ENCODE results near the gene NAV3.

NAV3 gene

GRCh38 chr12:77847060-77847541 lies 16.4 kb downstream of the NAV3 start:
- DNase-seq (ENCODE audit: low spot score): no peak

GRCh38 chr12:77847680-77848431 lies 17.2 kb downstream of the NAV3 start:
- no peak for DNase-seq (ENCODE audit: low spot score)

- DNase-seq (ENCODE audit: low spot score): no peak
Measured at GRCh38 chr12:77850129-77850528, 19.4 kb downstream of the NAV3 start.

GRCh38 chr12:77850698-77851097 lies 20.0 kb downstream of the NAV3 start:
- no peak for DNase-seq (ENCODE audit: low spot score)

GRCh38 chr12:77855548-77855947 lies 24.9 kb downstream of the NAV3 start:
- no peak for DNase-seq (ENCODE audit: low spot score)

GRCh38 chr12:77861317-77861716 lies 30.6 kb downstream of the NAV3 start:
- no peak for DNase-seq (ENCODE audit: low spot score)

- DNase-seq (ENCODE audit: low spot score): no peak
Measured at GRCh38 chr12:77865178-77865577, 34.5 kb downstream of the NAV3 start.

- no peak for DNase-seq (ENCODE audit: low spot score)
Measured at GRCh38 chr12:77878901-77879300, 48.2 kb downstream of the NAV3 start.

- DNase-seq (ENCODE audit: low spot score): no peak
Measured at GRCh38 chr12:77882709-77883108, 52.0 kb downstream of the NAV3 start.

- no peak for DNase-seq (ENCODE audit: low spot score)
Measured at GRCh38 chr12:77888611-77889010, 57.9 kb downstream of the NAV3 start.

GRCh38 chr12:77891518-77892147 lies 60.9 kb downstream of the NAV3 start:
- no peak for DNase-seq (ENCODE audit: low spot score)

GRCh38 chr12:77893918-77894317 lies 63.2 kb downstream of the NAV3 start:
- no peak for DNase-seq (ENCODE audit: low spot score)

- no peak for DNase-seq (ENCODE audit: low spot score)
Measured at GRCh38 chr12:77894556-77894955, 63.9 kb downstream of the NAV3 start.

GRCh38 chr12:77895699-77896098 lies 65.0 kb downstream of the NAV3 start:
- DNase-seq (ENCODE audit: low spot score): no peak

- no peak for DNase-seq (ENCODE audit: low spot score)
Measured at GRCh38 chr12:77907936-77908335, 77.2 kb downstream of the NAV3 start.

- no peak for DNase-seq (ENCODE audit: low spot score)
Measured at GRCh38 chr12:77914081-77914488, 83.4 kb downstream of the NAV3 start.

- DNase-seq (ENCODE audit: low spot score): no peak
Measured at GRCh38 chr12:77915071-77915600, 84.4 kb downstream of the NAV3 start.

GRCh38 chr12:77916276-77916675 lies 85.6 kb downstream of the NAV3 start:
- DNase-seq (ENCODE audit: low spot score): no peak

GRCh38 chr12:77918046-77918445 lies 87.4 kb downstream of the NAV3 start:
- DNase-seq (ENCODE audit: low spot score): no peak

GRCh38 chr12:77919450-77919849 lies 88.8 kb downstream of the NAV3 start:
- DNase-seq (ENCODE audit: low spot score): no peak

GRCh38 chr12:77923882-77924281 lies 93.2 kb downstream of the NAV3 start:
- no peak for DNase-seq (ENCODE audit: low spot score)

GRCh38 chr12:77924703-77925102 lies 94.0 kb downstream of the NAV3 start:
- no peak for DNase-seq (ENCODE audit: low spot score)

GRCh38 chr12:77925536-77926108 lies 94.9 kb downstream of the NAV3 start:
- no peak for DNase-seq (ENCODE audit: low spot score)
